Measurements from ENCODE around the gene MAFG. TPM values are rescaled to one million over a fixed set of nuclear protein-coding genes. Genes with fewer than 3 reads are reported as not detected.
A peak's percentile ranks its signal among the peaks of the same experiment; 100 is the strongest.

Gene MAFG
- total and polyA plus RNA-seq, 3 donors from 2014 or later = 21.8 to 36.9 (median 31.7) TPM

GRCh38 chr17:81959362-81960129 is 32.0 kb upstream of the MAFG start:
- Histone ChIP-seq H3K36me3 (ENCODE audit: low read depth, missing control alignments) (no peaks in the 10 kb centered on the region), H3K4me3 (peak overlapping the region; percentile 24 to 34), H3K4me1 (no peaks in the 10 kb centered on the region), H3K27me3 (no peaks in the 10 kb centered on the region), H3K27ac (no peak overlapping the region), H3K9me3 (no peaks in the 10 kb centered on the region)
- intact Hi-C loops (cut with DNase I; ENCODE audit: low total_unique reads) = loop anchor here (5.0 kb wide), 1 partner anchor 63 kb away; the partner anchor contains the start of genes CENPX and LRRC45
- TF ChIP-seq CTCF (IDR thresholded peaks at IDR 0.05) = peak; percentile 60 to 87 (median 78)
- TF ChIP-seq POLR2A (IDR thresholded peaks at IDR 0.05) = no peak
- DNase-seq = peak; percentile 63
- WGBS, 2 donors = 1% methylated on average over 60 of the region's 112 CpGs; no CpG with 5 or more reads in 1 of the 2 donors

- intact Hi-C loops (cut with DNase I; ENCODE audit: low total_unique reads) = no loop called here
- Histone ChIP-seq H3K36me3 (ENCODE audit: low read depth, missing control alignments) (no peaks in the 10 kb centered on the region), H3K4me3 (peak overlapping the region in 1 of 2 donors; percentile 34), H3K27ac (no peak overlapping the region), H3K9me3 (no peaks in the 10 kb centered on the region), H3K27me3 (no peaks in the 10 kb centered on the region), H3K4me1 (no peaks in the 10 kb centered on the region)
- WGBS, 2 donors = 49 to 54% methylated on average over 2 to 15 of the region's 15 CpGs
- TF ChIP-seq POLR2A (IDR thresholded peaks at IDR 0.05) (no peak), CTCF (IDR thresholded peaks at IDR 0.05) (no peak)
- DNase-seq = no peak
These were observed 31.3 kb upstream of the MAFG start for GRCh38 chr17:81958633-81959342.

GRCh38 chr17:81957691-81958432 is 30.3 kb upstream of the MAFG start:
- 78 to 88% methylated on average over 14 to 19 of the region's 19 CpGs for WGBS, 2 donors
- intact Hi-C loops (cut with DNase I; ENCODE audit: low total_unique reads) = no loop called here

More at GRCh38 chr17:81957691-81958432, 30.3 kb upstream of the MAFG start:
- H3K4me1 ChIP-seq = no peaks in the 10 kb centered on the region
- TF ChIP-seq POLR2A (IDR thresholded peaks at IDR 0.05) (no peak), CTCF (IDR thresholded peaks at IDR 0.05) (no peak)
- H3K36me3 ChIP-seq (ENCODE audit: low read depth, missing control alignments) = no peaks in the 10 kb centered on the region
- no peaks in the 10 kb centered on the region for H3K9me3 ChIP-seq
- DNase-seq = no peak
- no peak overlapping the region for H3K27ac ChIP-seq
- no peaks in the 10 kb centered on the region for H3K27me3 ChIP-seq
- no peak overlapping the region for H3K4me3 ChIP-seq
